Skin epidermis (tissue), 12 donors: ENCODE data around the gene CNTNAP2.
"Not testable (repeated sequence)": the region's sequence is repeated elsewhere in the genome, so short reads cannot be mapped to it uniquely, and the experiment has no call there.

ENCODE experiments used
- H3K27ac ChIP-seq, 21 experiments: fragments of 200-600 bp; sonication (generic) in 11 of 21; one replicate each; pipeline ENCODE4 v1.5.0; 2020; ENCODE audit warnings: mild to moderate bottlenecking in 3 of 21, inconsistent platforms in 2 of 21, moderate library complexity in 2 of 21
- H3K4me3 ChIP-seq, 7 experiments: fragments of 200-600 bp; sonication (generic) in 2 of 7; one replicate each; pipeline ENCODE4 v1.5.0; 2020; ENCODE audit warnings: inconsistent platforms in 2 of 7, mild to moderate bottlenecking in 2 of 7, moderate library complexity in 1 of 7

The CNTNAP2 gene

GRCh38 chr7:147041438-147041837 lies 924.8 kb downstream of the CNTNAP2 start:
- Histone ChIP-seq H3K4me3 (no peak overlapping the region), H3K27ac (no peak overlapping the region)

GRCh38 chr7:147044941-147045340 lies 928.3 kb downstream of the CNTNAP2 start:
- Histone ChIP-seq H3K4me3 (no peak overlapping the region), H3K27ac (no peak overlapping the region)

- Histone ChIP-seq H3K27ac (no peak overlapping the region), H3K4me3 (no peak overlapping the region)
These were observed 931.1 kb downstream of the CNTNAP2 start for GRCh38 chr7:147047696-147048095.

GRCh38 chr7:147048864-147049263 lies 932.3 kb downstream of the CNTNAP2 start:
- H3K27ac ChIP-seq, result no peak overlapping the region
- H3K4me3 ChIP-seq, result no peak overlapping the region

GRCh38 chr7:147052818-147053217 lies 936.2 kb downstream of the CNTNAP2 start:
- H3K4me3 ChIP-seq, result no peak overlapping the region

GRCh38 chr7:147053746-147054145 lies 937.1 kb downstream of the CNTNAP2 start:
- Histone ChIP-seq H3K27ac (no peak overlapping the region), H3K4me3 (no peak overlapping the region)

More at GRCh38 chr7:147052818-147053217, 936.2 kb downstream of the CNTNAP2 start:
- H3K27ac ChIP-seq, result no peak overlapping the region

GRCh38 chr7:147060070-147060469 lies 943.5 kb downstream of the CNTNAP2 start:
- Histone ChIP-seq H3K4me3 (no peak overlapping the region), H3K27ac (no peak overlapping the region)

DNA sequence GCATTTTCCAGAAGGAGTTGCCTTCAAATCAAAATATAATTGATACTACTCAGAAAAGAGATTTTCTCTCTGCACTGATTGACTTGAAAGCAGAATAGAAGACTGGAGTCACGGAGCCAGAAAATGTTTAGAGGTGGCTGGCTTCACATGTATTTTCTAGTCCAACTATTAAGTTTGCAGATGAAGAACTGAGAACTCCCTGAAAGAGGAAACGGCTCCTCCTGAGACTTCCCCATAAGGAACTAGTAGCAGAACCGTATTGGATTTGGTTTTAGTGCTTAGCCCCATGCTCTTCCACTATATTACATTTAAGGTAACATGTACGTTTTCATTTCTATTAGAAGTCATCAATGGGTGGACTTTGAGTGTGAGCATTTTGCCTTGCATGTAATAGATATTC lies 946.3 kb downstream of the CNTNAP2 start:
- no peak overlapping the region for H3K4me3 ChIP-seq
- no peak overlapping the region for H3K27ac ChIP-seq

DNA sequence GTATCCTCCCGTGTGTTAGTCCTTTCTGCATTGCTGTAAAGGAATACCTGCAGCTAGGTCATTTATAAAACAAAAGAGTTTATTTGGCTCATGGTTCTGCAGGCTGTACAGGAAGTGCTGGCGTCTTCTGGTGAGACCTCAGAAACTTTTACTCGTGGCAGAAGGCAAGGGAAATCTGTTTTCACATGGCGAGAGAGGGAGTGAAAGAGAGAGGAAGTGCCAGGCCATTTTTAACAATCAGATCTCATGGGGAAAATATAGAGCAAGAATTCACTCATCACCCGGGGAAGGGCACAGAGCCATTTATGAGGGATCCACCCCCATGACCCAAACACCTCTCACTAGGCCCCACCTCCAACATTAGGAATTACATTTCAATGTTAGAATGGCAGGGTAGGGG lies 952.2 kb downstream of the CNTNAP2 start:
- H3K27ac ChIP-seq, result no peak overlapping the region

GRCh38 chr7:147069771-147070170 lies 953.2 kb downstream of the CNTNAP2 start:
- Histone ChIP-seq H3K4me3 (no peak overlapping the region), H3K27ac (no peak overlapping the region)

More for the DNA sequence above, 952.2 kb downstream of the CNTNAP2 start:
- no peak overlapping the region for H3K4me3 ChIP-seq

GRCh38 chr7:147070886-147071285 lies 954.3 kb downstream of the CNTNAP2 start:
- H3K27ac ChIP-seq, result no peak overlapping the region
- H3K4me3 ChIP-seq, result no peak overlapping the region

GRCh38 chr7:147071536-147071935 lies 954.9 kb downstream of the CNTNAP2 start:
- no peak overlapping the region for H3K4me3 ChIP-seq
- no peak overlapping the region for H3K27ac ChIP-seq

- Histone ChIP-seq H3K27ac (no peak overlapping the region), H3K4me3 (no peak overlapping the region)
These were observed 961.7 kb downstream of the CNTNAP2 start for GRCh38 chr7:147078312-147078711.

DNA sequence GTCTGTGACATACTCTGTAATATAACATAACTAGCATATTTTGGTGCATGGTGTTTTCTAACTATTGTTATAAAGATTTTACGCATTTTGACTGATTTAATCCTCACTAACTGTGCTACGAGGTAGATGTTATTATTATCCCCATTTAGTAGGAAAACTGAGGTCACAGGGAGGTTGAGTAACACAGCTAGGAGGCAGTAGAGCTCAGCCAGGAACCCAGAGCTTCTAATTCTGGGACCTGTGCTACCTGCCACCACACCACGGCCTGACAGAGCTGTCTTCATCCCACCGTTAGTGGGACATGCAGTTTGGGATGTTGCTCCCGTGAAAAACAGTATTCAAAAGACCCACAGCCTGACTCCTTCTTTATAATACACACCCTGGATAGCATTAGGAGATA lies 962.5 kb downstream of the CNTNAP2 start:
- Histone ChIP-seq H3K27ac (no peak overlapping the region), H3K4me3 (no peak overlapping the region)

GRCh38 chr7:147079921-147080420 lies 963.4 kb downstream of the CNTNAP2 start:
- Histone ChIP-seq H3K4me3 (no peak overlapping the region), H3K27ac (no peak overlapping the region)

DNA sequence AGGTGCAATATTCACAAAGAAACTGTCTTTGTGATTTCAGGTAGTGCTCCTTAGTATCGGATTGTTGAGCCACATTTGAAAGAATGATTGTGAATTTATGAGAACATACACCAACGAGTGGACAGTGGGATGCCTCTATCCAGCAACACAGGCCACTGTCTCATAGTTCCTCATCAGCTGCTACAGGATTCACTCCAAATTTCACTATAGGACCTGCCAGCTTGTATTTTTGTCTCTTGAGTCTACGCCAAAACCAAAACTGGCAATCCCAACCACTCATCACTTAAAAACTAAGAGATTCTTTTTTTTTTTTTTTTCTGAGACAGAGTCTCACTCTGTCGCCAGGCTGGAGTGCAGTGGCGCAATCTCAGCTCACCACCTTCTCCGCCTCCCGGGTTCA lies 964.5 kb downstream of the CNTNAP2 start:
- Histone ChIP-seq H3K27ac (no peak overlapping the region), H3K4me3 (no peak overlapping the region)

- Histone ChIP-seq H3K27ac (no peak overlapping the region), H3K4me3 (no peak overlapping the region)
These were observed 972.5 kb downstream of the CNTNAP2 start for GRCh38 chr7:147089051-147089461.

DNA sequence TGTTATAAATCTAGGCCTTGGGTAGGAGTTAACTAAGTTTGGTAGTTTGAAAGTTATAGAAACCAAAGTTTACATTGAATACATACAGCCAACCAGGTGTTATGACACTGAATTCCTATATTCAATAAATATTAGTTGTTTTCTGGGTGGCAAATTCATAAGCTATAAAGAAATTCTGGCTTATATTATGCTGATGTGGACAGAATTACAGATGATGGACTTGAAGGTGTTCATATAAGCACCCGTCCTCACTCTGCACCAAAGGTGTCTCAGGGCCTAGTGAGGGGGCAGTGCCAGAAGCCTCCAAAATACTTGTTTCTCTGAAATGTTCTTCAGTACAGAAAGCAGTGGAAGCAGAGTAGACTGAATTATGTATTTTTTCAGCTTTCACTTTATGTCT lies 973.0 kb downstream of the CNTNAP2 start:
- no peak overlapping the region for H3K4me3 ChIP-seq
- no peak overlapping the region for H3K27ac ChIP-seq

GRCh38 chr7:147096629-147097028 lies 980.0 kb downstream of the CNTNAP2 start:
- no peak overlapping the region for H3K27ac ChIP-seq
- no peak overlapping the region for H3K4me3 ChIP-seq

GRCh38 chr7:147103224-147103623 lies 986.6 kb downstream of the CNTNAP2 start:
- Histone ChIP-seq H3K27ac (no peak overlapping the region), H3K4me3 (no peak overlapping the region)

- H3K4me3 ChIP-seq, result no peak overlapping the region
- H3K27ac ChIP-seq, result no peak overlapping the region
These were observed 990.1 kb downstream of the CNTNAP2 start for GRCh38 chr7:147106746-147107145.

- not testable (repeated sequence) for H3K4me3 ChIP-seq, H3K27ac ChIP-seq
These were observed 997.9 kb downstream of the CNTNAP2 start for GRCh38 chr7:147114525-147114924.
